SU-DHL-6 (cell line): ENCODE measurements around the gene HSP90B1.

Experiments
- H2AFZ ChIP-seq: fragments of 200-600 bp; sonication (generic); 2 replicates; pipeline ENCODE4 v1.6.1; 2014; ENCODE audit warnings: low read depth, mild to moderate bottlenecking, moderate library complexity, mixed read lengths, antibody characterized with exemption, low read length; ENCODE audit not compliant: severe bottlenecking
- H3F3A ChIP-seq: fragments of 200-600 bp; shearing (Covaris generic); 2 replicates; pipeline ENCODE4 v1.6.0; 2016; ENCODE audit warnings: antibody characterized with exemption, mild to moderate bottlenecking; ENCODE audit not compliant: insufficient read depth
- H3K27ac ChIP-seq: fragments of 200-600 bp; sonication (generic); 2 replicates; pipeline ENCODE4 v1.5.1; 2016; ENCODE audit warnings: low read depth, mild to moderate bottlenecking, low read length, moderate library complexity, mixed read lengths
- H3K27me3 ChIP-seq: fragments of 200-600 bp; sonication (generic), shearing (Covaris generic); 2 replicates; pipeline ENCODE4 v1.6.0; 2014; ENCODE audit warnings: mild to moderate bottlenecking, low read length
- H3K36me3 ChIP-seq: fragments of 200-600 bp; sonication (generic); 2 replicates; pipeline ENCODE4 v1.6.1; 2014; ENCODE audit warnings: mild to moderate bottlenecking, low read length, mixed read lengths
- H3K4me2 ChIP-seq: fragments of 300-600, 200-600 bp; shearing (Covaris generic), sonication (generic); 2 replicates; pipeline ENCODE4 v1.6.0; 2014; ENCODE audit warnings: low read length, low read depth, mild to moderate bottlenecking; ENCODE audit not compliant: poor library complexity, severe bottlenecking
- H3K4me3 ChIP-seq: fragments of 200-600 bp; sonication (generic); 2 replicates; pipeline ENCODE4 v1.5.1; 2014; ENCODE audit warnings: antibody characterized with exemption, low read length, mild to moderate bottlenecking, mixed read lengths; ENCODE audit not compliant: insufficient read depth, poor library complexity, severe bottlenecking
- H3K79me2 ChIP-seq: fragments of 200-600 bp; sonication (generic); 2 replicates; pipeline ENCODE4 v1.6.1; 2014; ENCODE audit warnings: mild to moderate bottlenecking, low read length, moderate library complexity; ENCODE audit not compliant: insufficient read depth
- H3K9ac ChIP-seq: fragments of 200-600 bp; sonication (generic); 2 replicates; pipeline ENCODE4 v1.7.0; 2014; ENCODE audit warnings: mild to moderate bottlenecking, low read length
- H3K9me2 ChIP-seq: fragments of 200-600 bp; sonication (generic); replicated peaks from 2 replicates; pipeline ENCODE4 v1.6.1; 2014; ENCODE audit warnings: low read length; ENCODE audit not compliant: insufficient read depth
- H3K9me3 ChIP-seq: fragments of 200-600 bp; sonication (generic); 2 replicates; pipeline ENCODE4 v1.6.1; 2014; ENCODE audit warnings: low read length, mixed read lengths; ENCODE audit not compliant: insufficient read depth
- H4K20me1 ChIP-seq: fragments of 200-600 bp; sonication (generic); 2 replicates; pipeline ENCODE4 v1.6.1; 2014; ENCODE audit warnings: low read depth, mild to moderate bottlenecking, antibody characterized with exemption, low read length, moderate library complexity, mixed read lengths
- EZH2phosphoT487 ChIP-seq: fragments of 200-600 bp; sonication (generic), shearing (Covaris generic); conservative IDR thresholded peaks from 2 replicates; pipeline ENCODE4 v1.6.1; 2018; ENCODE audit warnings: mild to moderate bottlenecking, antibody characterized with exemption, low read length, moderate library complexity, mixed read lengths
- TF ChIP-seq, protein P1 (sequence below): fragments of 200-600 bp; sonication (generic); IDR thresholded peaks from one replicate; pipeline ENCODE4 v1.5.1; 2017; ENCODE audit warnings: antibody characterized with exemption, mild to moderate bottlenecking, low read length, moderate library complexity; ENCODE audit not compliant: insufficient read depth, poor library complexity, severe bottlenecking

Gene HSP90B1

DNA sequence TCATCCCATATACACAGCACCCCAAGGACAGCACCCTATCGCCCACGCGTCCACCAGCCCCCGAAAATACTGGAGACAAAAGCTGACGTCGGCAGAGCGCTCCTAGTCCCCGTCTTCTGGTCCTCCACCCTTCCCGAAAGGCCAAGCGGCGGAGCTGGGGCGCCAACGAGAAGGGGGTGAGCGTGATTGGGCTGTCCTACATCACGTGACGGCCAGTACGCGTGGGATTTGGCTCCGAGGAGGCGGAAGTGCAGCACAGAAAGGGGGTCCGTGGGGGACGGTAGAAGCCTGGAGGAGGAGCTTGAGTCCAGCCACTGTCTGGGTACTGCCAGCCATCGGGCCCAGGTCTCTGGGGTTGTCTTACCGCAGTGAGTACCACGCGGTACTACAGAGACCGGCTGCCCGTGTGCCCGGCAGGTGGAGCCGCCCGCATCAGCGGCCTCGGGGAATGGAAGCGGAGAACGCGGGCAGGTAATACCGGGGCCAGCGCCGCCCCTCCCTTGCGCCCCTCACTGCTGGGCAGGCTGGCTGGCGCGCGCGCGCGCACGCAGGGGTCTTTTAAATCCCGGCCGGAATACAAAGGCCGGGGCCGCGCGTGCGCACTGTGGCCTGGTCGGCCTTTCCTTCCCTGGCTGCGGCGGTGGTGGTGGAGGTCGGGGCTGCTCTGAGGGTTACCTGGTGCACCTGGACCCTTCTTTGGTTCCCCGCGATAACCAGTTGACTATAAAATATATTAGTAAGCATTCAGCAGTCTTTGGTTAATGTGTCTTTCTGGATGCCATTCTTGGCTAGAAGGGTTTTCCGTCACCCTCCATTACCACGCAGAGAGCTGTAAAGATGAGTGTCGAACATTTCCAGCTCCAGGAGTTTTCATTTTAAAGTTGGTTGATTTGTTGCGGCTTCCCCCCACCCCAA lies 35.6 kb downstream of the HSP90B1 start, which contains the start of gene TDG:
Gene TDG (plus strand): TSS at position 283 of the 915 bp plus-strand sequence. CDS start 166 bp downstream, at position 449.
- Histone ChIP-seq H3F3A (0 out of 2 replicates have a peak, but pooled peaks cover 3% of the 10 kb centered on the region), H3K9ac (peak within 1 kb of the TSS; percentile 93), H3K9me3 (no peaks in the 10 kb centered on the region), H2AFZ (peak within 1 kb of the TSS; percentile 79), H3K27ac (peak within 1 kb of the TSS; percentile 77), H3K4me2 (peak within 1 kb of the TSS; percentile 90), H3K9me2 (no peaks in the 10 kb centered on the region), H4K20me1 (peaks cover 2% of the 10 kb centered on the region; the same call in 1 of the 2 replicates), H3K79me2 (peaks cover 66% of the 10 kb centered on the region), H3K36me3 (0 out of 2 replicates have a peak, but pooled peaks cover 3% of the 10 kb centered on the region), H3K4me3 (peak within 1 kb of the TSS; percentile 96), H3K27me3 (no peaks in the 10 kb centered on the region)
- no peak for TF ChIP-seq EZH2phosphoT487
- TF ChIP-seq, protein P1, sequence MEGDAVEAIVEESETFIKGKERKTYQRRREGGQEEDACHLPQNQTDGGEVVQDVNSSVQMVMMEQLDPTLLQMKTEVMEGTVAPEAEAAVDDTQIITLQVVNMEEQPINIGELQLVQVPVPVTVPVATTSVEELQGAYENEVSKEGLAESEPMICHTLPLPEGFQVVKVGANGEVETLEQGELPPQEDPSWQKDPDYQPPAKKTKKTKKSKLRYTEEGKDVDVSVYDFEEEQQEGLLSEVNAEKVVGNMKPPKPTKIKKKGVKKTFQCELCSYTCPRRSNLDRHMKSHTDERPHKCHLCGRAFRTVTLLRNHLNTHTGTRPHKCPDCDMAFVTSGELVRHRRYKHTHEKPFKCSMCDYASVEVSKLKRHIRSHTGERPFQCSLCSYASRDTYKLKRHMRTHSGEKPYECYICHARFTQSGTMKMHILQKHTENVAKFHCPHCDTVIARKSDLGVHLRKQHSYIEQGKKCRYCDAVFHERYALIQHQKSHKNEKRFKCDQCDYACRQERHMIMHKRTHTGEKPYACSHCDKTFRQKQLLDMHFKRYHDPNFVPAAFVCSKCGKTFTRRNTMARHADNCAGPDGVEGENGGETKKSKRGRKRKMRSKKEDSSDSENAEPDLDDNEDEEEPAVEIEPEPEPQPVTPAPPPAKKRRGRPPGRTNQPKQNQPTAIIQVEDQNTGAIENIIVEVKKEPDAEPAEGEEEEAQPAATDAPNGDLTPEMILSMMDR = no peak

DNA sequence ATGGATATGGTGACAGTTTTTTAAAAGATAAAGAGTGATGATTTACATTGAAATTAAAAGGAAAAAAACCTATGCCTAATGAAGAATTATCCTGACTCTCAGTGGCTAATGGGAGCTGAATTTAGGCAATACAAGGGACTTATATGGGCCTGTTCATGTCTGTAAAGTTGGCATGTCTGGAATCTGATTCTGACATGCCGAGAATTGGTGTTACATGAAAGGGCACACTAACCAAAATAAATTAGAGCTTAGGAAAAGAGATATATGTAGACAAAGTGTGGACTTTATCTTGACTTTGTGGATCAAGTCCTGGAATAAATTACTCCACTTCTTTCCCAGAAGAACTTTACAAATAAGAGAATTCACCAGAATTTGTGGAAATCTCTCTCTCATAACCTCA lies 36.5 kb downstream of the HSP90B1 start:
- Histone ChIP-seq H3F3A (0 out of 2 replicates have a peak, but pooled peaks cover 3% of the 10 kb centered on the region), H3K79me2 (peaks cover 75% of the 10 kb centered on the region), H3K4me2 (peak overlapping the region; percentile 90), H3K36me3 (0 out of 2 replicates have a peak, but pooled peaks cover 3% of the 10 kb centered on the region), H3K27me3 (no peaks in the 10 kb centered on the region), H4K20me1 (peaks cover 6% of the 10 kb centered on the region; the same call in 1 of the 2 replicates), H3K9me2 (no peaks in the 10 kb centered on the region), H3K9me3 (no peaks in the 10 kb centered on the region), H2AFZ (no peak overlapping the region), H3K27ac (peak overlapping the region; percentile 77; the same call in 1 of the 2 replicates), H3K9ac (peak overlapping the region; percentile 93), H3K4me3 (peak overlapping the region; percentile 96)
- TF ChIP-seq EZH2phosphoT487 = no peak
- TF ChIP-seq, protein P1 = no peak

DNA sequence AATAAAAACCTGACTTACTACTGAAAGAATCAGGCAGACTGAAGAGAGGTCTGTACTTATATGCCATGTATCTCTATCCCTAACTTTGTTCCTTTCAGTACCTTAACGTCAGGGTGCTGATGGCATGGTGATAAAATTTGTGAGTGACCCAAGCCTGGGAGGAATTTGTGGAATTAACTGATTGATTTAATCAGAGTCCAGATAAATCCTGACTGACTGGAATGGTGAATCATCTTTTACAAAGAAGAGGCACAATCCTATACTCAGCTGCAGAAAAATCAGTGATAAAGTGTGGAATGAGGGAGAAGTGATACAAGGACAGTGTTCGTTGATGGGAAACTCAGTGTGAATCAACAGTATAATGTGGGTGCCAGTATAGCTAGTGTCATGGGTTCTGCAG lies 39.2 kb downstream of the HSP90B1 start:
- Histone ChIP-seq H3K9me2 (no peaks in the 10 kb centered on the region), H3K27ac (no peak overlapping the region), H3K9ac (no peak overlapping the region), H3K36me3 (peaks cover 6% of the 10 kb centered on the region; the same call in 1 of the 2 replicates), H3K79me2 (peaks cover 95% of the 10 kb centered on the region), H3F3A (no peaks in the 10 kb centered on the region), H3K4me3 (no peak overlapping the region), H3K9me3 (no peaks in the 10 kb centered on the region), H3K27me3 (no peaks in the 10 kb centered on the region), H4K20me1 (peaks cover 19% of the 10 kb centered on the region), H2AFZ (no peak overlapping the region), H3K4me2 (no peak overlapping the region)
- TF ChIP-seq, protein P1 = no peak
- no peak for TF ChIP-seq EZH2phosphoT487
